Epithelial cell of proximal tubule (primary cell): ENCODE measurements around the gene FBXW11. TPM values are rescaled to one million over a fixed set of nuclear protein-coding genes. Genes with fewer than 3 reads are reported as not detected.

Source experiments
- DNase-seq: peaks from one replicate; pipeline ENCODE4 v3.0.0-alpha.2; 2011; ENCODE audit warnings: low read depth
- H3K4me3 ChIP-seq: 2 replicates; pipeline ENCODE4 v1.5.1; 2011; ENCODE audit warnings: low read depth, mild to moderate bottlenecking, low read length
- total RNA-seq: library from RNA; depleted of rRNA; stranded (reverse); fragments of >200 nt; gene quantifications from 2 replicates; pipeline ENCODE4 v1.2.3, GENCODE V29; 2015
- TF ChIP-seq, protein P1 (sequence below): conservative IDR thresholded peaks from 2 replicates; pipeline ENCODE4 v1.5.1; 2012; ENCODE audit warnings: low read depth, mild to moderate bottlenecking, low read length

Gene FBXW11
- total RNA-seq, 1 donor from 2014 or later, result 42.8 TPM

DNA sequence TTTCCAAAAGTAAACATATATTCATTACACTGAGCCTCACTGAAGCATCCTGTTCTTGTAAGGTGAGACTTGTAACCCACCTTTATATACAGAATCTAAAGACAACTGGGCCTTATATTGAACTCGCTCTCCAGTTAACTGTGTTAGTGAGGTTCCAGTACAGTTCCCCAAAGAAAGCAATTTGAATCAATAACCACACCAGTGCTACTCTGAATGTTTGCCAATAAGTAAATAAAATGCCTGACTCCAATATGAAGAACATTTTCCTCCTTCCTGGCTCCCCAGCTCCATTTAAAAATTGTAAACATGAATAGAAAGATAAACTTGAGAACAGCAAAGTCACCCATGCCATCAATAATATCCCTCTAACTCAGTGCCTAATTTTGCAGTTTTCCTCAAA lies 50.1 kb downstream of the FBXW11 start:
- TF ChIP-seq, protein P1, sequence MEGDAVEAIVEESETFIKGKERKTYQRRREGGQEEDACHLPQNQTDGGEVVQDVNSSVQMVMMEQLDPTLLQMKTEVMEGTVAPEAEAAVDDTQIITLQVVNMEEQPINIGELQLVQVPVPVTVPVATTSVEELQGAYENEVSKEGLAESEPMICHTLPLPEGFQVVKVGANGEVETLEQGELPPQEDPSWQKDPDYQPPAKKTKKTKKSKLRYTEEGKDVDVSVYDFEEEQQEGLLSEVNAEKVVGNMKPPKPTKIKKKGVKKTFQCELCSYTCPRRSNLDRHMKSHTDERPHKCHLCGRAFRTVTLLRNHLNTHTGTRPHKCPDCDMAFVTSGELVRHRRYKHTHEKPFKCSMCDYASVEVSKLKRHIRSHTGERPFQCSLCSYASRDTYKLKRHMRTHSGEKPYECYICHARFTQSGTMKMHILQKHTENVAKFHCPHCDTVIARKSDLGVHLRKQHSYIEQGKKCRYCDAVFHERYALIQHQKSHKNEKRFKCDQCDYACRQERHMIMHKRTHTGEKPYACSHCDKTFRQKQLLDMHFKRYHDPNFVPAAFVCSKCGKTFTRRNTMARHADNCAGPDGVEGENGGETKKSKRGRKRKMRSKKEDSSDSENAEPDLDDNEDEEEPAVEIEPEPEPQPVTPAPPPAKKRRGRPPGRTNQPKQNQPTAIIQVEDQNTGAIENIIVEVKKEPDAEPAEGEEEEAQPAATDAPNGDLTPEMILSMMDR, result no peak
- no peak for DNase-seq

DNA sequence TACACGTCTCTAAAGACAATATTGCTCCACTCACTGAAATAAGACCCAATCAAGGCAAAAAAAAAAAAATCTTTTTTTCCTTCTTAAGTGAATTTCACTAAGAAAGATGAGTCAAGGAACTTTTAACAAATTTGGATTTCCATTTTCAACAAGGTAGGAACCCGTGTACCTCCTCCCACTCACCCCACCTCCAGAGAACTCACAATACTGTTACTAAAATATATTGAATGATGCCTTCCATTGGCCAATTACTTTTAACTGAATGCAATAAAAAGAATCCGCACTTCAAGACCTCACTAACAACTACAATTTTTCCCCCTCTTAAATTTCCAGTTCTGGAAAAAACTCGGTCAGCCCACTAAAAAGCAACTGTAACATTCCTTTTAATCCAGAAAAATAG lies 50.7 kb downstream of the FBXW11 start:
- no peak for DNase-seq
- H3K4me3 ChIP-seq, result no peak overlapping the region

More for the DNA sequence above, 50.1 kb downstream of the FBXW11 start:
- no peak overlapping the region for H3K4me3 ChIP-seq

DNA sequence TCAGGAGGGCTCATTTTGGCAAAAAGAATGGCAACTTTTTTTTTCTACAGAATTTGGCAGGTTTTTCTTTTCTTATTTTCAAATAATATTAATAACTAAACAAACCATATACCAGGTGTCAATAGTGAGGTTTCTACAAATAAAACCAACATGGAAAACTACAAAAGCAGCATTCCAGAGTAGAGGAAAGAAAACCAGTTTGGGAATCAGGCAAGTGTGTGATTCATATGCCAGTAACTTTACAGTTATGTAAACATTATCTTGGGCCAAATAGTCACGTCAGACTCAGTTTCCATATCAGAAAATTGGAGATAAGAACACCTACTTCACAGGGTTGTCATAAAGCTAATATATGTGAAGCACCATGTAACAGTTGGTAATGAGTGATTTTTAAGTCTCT lies 51.7 kb downstream of the FBXW11 start:
- TF ChIP-seq, protein P1, result no peak
- no peak for DNase-seq
- no peak overlapping the region for H3K4me3 ChIP-seq

More for the DNA sequence above, 50.7 kb downstream of the FBXW11 start:
- TF ChIP-seq, protein P1, result no peak

DNA sequence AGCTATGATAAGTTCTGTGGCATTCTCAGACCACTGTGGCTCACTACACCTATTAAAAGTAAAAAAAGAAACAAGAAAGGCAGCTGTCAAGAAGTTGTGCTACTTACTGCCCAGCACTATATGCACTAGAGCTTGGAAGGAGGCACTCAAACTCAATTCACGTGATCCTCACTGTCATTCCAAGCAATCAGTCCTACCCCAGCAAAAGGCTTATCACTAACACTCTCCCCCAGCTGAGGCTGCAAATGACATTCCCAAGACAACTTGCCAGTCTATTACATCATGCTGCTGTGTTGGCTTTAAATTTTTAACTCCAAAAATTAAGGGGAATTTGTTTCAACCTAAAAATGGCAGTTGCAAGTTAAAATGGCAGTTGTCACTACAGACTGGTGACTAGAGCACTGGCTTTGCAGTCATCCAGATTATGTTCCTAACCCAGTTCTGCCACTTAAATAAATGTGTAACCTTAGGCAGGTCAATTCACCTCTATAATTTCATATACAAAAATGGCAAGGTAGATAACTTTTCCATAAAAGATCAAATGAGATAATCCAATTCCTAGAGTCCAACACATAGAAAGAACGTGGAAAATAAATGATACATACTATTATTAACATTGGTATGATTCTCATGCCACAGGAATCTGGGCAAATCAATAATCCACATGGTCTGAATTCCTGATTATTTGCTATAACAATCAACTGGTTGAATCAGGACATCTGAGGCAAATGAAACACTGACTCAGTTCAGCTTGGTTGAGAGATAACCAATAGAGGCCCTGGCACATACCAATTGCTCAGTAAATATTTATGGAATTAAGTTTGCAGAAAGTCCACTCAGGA lies 52.4 kb downstream of the FBXW11 start:
- peak; percentile 36 for DNase-seq
- TF ChIP-seq, protein P1, result no peak
- H3K4me3 ChIP-seq, result no peak overlapping the region

DNA sequence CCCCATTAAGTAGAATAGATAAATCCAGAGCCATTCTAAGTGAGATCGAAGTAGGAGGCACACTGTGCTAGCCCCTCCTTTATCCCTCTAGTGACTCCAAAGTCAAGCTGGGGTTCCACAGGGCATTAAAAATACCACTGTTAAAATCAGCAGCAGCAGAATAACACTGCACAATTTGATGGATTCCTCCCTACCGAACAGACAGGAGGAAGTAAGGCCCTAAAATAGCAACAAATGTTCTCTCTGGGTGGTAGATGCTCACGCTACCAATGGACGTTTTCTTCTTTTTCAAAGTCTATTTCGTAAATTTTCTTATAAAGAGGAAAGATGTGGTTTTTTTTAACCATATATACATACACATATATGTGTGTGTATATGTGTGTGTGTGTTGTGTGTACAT lies 54.4 kb downstream of the FBXW11 start:
- TF ChIP-seq, protein P1, result no peak
- no peak for DNase-seq
- H3K4me3 ChIP-seq, result no peak overlapping the region

DNA sequence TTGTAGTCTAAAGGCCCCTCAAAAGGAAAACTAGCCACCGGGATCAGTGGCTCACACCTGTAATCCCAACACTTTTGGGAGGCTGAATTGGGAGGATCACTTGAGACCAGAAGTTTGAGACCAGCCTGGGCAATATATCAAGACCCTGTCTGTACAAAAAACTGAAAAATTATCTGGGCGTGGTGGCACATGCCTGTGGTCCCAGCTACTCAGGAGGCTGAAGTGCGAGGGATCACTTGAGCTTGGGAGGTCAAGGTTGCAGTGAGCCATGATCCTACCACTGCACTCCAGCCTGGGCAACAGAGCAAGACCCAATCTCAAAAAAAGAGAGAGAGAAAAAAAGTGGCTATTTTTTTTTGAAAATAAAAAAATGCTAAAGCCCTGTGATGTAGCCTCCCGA lies 55.2 kb downstream of the FBXW11 start:
- TF ChIP-seq, protein P1, result no peak
- DNase-seq, result no peak
- no peak overlapping the region for H3K4me3 ChIP-seq
